Measurements from ENCODE around the gene C15orf39.
A peak's percentile ranks its signal among the peaks of the same experiment; 100 is the strongest.

C15orf39 gene

GRCh38 chr15:75192307-75192706 lies 9.4 kb upstream of the C15orf39 start:
- Mint-ChIP-seq H3K4me1 (peaks cover 34% of the 10 kb centered on the region), H3K36me3 (ENCODE audit: low read depth) (no peaks in the 10 kb centered on the region), H3K4me3 (no peak overlapping the region), H3K9me3 (peaks cover 24% of the 10 kb centered on the region), H3K27ac (no peak overlapping the region), H3K27me3 (ENCODE audit: low read depth, poor library complexity) (peaks cover 20% of the 10 kb centered on the region)
- no peak for TF ChIP-seq CTCF (IDR thresholded peaks at IDR 0.05)
- no peak for DNase-seq

- TF ChIP-seq CTCF (IDR thresholded peaks at IDR 0.05) = no peak
- no peak overlapping the region for H3K27ac Mint-ChIP-seq
- H3K27me3 Mint-ChIP-seq (ENCODE audit: low read depth, poor library complexity) = peaks cover 23% of the 10 kb centered on the region
- no peaks in the 10 kb centered on the region for H3K36me3 Mint-ChIP-seq (ENCODE audit: low read depth)
- H3K4me1 Mint-ChIP-seq = peaks cover 36% of the 10 kb centered on the region
- DNase-seq = no peak
- H3K9me3 Mint-ChIP-seq = peaks cover 24% of the 10 kb centered on the region
- no peak overlapping the region for H3K4me3 Mint-ChIP-seq
Observed at GRCh38 chr15:75193272-75193671, 8.4 kb upstream of the C15orf39 start.

GRCh38 chr15:75193976-75194375 lies 7.7 kb upstream of the C15orf39 start:
- Mint-ChIP-seq H3K4me3 (no peak overlapping the region), H3K27me3 (ENCODE audit: low read depth, poor library complexity) (peaks cover 30% of the 10 kb centered on the region), H3K27ac (no peak overlapping the region), H3K36me3 (ENCODE audit: low read depth) (no peaks in the 10 kb centered on the region), H3K4me1 (peaks cover 40% of the 10 kb centered on the region), H3K9me3 (peaks cover 24% of the 10 kb centered on the region)
- TF ChIP-seq CTCF (IDR thresholded peaks at IDR 0.05) = no peak
- no peak for DNase-seq

GRCh38 chr15:75194397-75194796 lies 7.3 kb upstream of the C15orf39 start:
- Mint-ChIP-seq H3K9me3 (peaks cover 21% of the 10 kb centered on the region), H3K36me3 (ENCODE audit: low read depth) (no peaks in the 10 kb centered on the region), H3K27me3 (ENCODE audit: low read depth, poor library complexity) (peaks cover 35% of the 10 kb centered on the region), H3K4me3 (no peak overlapping the region), H3K27ac (no peak overlapping the region), H3K4me1 (peaks cover 44% of the 10 kb centered on the region)
- no peak for DNase-seq
- TF ChIP-seq CTCF (IDR thresholded peaks at IDR 0.05) = no peak

- no peaks in the 10 kb centered on the region for H3K36me3 Mint-ChIP-seq (ENCODE audit: low read depth)
Observed at GRCh38 chr15:75195122-75195765, 6.4 kb upstream of the C15orf39 start.

More at GRCh38 chr15:75195122-75195765, 6.4 kb upstream of the C15orf39 start:
- Mint-ChIP-seq H3K27ac (no peak overlapping the region), H3K4me3 (no peak overlapping the region), H3K4me1 (peaks cover 52% of the 10 kb centered on the region), H3K9me3 (peaks cover 15% of the 10 kb centered on the region), H3K27me3 (ENCODE audit: low read depth, poor library complexity) (peaks cover 43% of the 10 kb centered on the region)
- no peak for TF ChIP-seq CTCF (IDR thresholded peaks at IDR 0.05)
- DNase-seq = peak; percentile 79
